HG03175 (cell line): ENCODE data around the gene MRPS27.
A peak's percentile ranks its signal among the peaks of the same experiment; 100 is the strongest.

Experiments used
- ATAC-seq: cut with Tn5 transposase; IDR thresholded peaks from one replicate; pipeline ENCODE4 v1.9.1; 2021; ENCODE audit warnings: mild to moderate bottlenecking, moderate library complexity; ENCODE audit not compliant: unreplicated experiment

Gene MRPS27

GRCh38 chr5:72234868-72235267 is 85.2 kb downstream of the MRPS27 start:
- no peak for ATAC-seq

- ATAC-seq: peak; percentile 98
Observed at GRCh38 chr5:72234265-72234700, 85.8 kb downstream of the MRPS27 start.

DNA sequence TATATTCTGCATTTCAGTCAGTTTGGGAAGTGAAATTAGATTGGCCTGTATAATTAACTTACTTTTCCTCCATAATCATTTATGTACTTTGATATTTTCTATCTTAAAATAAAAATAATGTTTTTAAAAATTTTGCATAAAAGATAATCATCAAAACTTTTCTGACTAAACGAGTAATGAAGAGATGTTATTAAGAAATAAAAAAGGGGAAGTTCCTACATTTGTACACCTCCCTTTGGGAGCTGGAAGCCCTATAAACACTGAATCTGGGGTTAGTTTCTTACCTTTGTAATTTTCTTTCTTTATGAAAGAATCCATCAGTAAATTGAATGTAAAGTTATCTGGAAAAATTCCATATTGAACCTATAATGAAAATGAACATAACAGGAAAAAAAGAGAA is 86.2 kb downstream of the MRPS27 start:
- no peak for ATAC-seq

DNA sequence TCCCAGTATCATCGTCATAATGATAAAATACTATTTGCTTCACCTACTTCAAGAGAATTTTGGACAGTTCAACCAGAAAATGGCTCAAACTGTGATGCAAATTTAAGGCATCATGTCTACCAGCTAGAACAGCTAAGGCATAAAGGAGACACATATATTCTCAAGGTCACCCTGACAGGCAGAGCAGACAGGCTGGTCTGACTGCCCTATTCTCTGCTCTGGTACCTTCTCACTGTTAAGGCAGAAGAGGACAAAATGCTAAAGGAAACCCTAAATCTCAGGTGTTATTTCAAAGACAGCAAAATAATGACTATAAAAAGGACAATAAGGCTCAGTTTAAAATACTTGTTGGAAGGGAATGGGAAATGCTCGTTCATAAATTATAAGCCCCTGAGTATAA is 87.2 kb downstream of the MRPS27 start:
- ATAC-seq: no peak

DNA sequence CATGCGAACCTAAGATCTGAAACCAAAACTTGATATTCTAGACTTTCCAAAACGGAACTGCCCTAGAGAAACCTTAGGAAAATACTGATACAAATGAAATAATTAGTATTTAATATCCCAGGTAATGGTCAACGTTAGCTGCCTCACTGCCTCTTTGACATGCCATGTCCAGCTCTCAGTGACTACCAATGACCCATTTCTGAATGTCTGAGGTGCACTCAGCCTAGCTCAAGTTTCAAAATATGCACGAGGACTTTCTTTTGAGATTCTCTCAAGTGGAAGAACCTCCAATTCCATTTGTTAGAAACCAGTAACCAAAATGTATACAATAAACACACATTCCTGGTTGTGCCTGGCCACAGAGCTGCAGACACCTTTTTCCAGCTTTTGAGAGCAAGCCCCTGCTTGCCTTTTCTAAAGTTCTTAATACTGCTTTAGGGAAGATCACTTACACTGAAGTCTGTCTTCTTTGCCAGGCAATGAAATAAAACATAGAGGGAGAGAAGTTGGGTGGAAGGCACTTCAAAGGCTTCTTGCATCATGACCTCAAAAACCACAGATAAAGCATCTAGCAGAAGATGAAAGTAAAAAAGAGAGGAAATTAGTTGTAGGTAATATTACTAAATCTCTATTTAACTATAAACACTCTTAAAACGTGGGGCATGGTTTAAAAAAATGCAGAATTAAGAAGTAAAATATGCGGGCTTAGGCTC is 87.9 kb downstream of the MRPS27 start:
- no peak for ATAC-seq

GRCh38 chr5:72228960-72229359 is 91.1 kb downstream of the MRPS27 start:
- ATAC-seq: no peak

DNA sequence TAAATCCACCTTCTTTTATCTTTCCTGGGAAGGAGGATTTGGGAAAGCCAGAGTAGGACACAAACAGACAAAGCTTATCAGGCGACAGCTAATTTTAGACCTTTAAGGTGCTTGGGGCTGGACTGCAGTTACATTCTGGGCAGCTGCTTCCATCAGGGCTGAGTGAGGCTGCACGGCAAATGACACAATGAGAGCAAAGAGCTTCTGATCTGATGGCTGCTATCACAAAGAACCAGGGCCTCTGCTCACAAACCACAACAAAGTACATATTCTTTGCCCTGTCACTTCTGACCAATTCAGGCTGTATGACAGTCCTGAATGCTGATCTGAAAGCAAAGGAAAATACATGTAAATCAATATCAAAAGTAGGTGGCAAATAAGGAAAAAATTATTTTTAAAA is 93.1 kb downstream of the MRPS27 start:
- no peak for ATAC-seq

- no peak for ATAC-seq
Observed at GRCh38 chr5:72225741-72226140, 94.3 kb downstream of the MRPS27 start.

GRCh38 chr5:72224946-72225463 is 95.0 kb downstream of the MRPS27 start:
- no peak for ATAC-seq

GRCh38 chr5:72223371-72223770 is 96.7 kb downstream of the MRPS27 start:
- no peak for ATAC-seq

DNA sequence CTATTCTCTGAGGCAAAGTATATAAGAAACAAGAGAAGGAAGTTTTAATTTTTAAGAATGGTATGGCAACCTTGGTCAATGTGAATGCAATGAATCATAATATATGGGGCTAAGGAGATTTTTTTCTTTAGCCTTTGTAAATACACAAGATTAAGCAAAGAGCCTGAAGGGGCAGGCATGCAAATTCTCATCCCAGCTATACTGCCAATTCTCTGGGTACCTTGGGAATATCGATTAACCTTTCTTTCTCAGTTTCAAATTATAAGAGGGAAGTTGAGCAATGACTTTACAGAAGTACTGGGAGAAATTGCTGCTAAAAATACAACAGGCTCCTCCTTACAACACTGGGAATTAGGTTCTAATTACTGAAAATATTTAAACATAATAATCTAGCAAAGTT is 97.5 kb downstream of the MRPS27 start:
- ATAC-seq: no peak

- no peak for ATAC-seq
Observed at GRCh38 chr5:72221541-72221940, 98.5 kb downstream of the MRPS27 start.

GRCh38 chr5:72221099-72221498 is 98.9 kb downstream of the MRPS27 start:
- no peak for ATAC-seq

DNA sequence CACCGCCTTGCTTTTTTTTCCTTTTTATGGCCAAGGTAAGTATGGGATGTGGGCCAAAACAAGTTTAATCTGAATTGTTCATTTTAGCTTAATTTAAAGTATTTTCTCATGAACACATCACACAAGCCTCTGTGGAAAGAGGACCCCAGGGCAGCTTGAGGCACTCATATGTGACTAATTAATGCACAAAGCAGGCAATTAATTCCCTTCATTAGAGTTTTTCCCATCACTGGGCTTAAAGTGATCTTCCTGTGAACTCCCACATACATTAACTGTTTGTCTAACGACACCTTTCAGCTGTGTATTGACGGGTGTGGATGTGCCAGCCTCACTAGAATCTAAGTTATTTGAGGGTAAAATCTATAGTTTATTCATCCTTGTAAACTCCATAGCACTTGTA is 103.3 kb downstream of the MRPS27 start:
- no peak for ATAC-seq

GRCh38 chr5:72214168-72214567 is 105.9 kb downstream of the MRPS27 start:
- ATAC-seq: no peak

DNA sequence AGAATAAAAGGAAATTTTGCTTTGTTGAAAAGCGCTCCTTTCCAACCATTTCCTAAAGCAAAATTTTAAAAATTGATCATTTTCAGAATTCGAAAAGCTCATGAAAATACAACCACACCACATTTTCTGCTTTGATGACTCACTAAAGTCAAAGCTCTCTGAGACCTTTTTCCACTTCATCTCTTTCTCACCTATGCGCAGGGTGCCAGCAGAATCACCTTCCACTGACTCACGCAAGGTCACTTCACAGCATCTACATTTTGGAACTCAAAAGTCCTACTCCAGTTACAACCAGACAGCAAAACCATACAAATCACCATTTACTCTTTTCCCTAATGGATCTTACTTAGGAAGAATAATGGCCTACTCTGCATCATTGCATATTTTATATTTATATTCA is 106.6 kb downstream of the MRPS27 start:
- ATAC-seq: no peak

DNA sequence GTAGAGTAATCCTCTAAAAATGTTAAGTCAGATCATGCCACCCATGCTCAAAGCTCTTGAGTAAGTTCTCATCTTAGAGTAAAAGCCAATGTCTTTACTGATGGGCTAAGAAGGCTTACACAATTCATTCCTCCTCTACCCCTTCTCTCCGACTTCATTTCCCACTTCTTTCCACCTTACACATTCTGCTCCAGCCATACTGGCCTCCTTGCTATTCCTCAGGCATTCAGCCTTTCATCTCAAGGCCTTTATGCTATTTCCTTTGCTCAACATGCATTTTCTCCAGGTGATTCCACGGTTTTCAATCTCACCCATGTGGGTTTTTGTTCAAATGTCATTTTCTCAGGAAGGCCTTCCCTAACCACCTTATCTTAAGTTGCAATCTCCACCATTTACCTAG is 107.9 kb downstream of the MRPS27 start:
- ATAC-seq: no peak

- no peak for ATAC-seq
Observed at GRCh38 chr5:72210888-72211678, 109.0 kb downstream of the MRPS27 start.

- ATAC-seq: no peak
Observed at GRCh38 chr5:72209147-72210115, 110.6 kb downstream of the MRPS27 start.

DNA sequence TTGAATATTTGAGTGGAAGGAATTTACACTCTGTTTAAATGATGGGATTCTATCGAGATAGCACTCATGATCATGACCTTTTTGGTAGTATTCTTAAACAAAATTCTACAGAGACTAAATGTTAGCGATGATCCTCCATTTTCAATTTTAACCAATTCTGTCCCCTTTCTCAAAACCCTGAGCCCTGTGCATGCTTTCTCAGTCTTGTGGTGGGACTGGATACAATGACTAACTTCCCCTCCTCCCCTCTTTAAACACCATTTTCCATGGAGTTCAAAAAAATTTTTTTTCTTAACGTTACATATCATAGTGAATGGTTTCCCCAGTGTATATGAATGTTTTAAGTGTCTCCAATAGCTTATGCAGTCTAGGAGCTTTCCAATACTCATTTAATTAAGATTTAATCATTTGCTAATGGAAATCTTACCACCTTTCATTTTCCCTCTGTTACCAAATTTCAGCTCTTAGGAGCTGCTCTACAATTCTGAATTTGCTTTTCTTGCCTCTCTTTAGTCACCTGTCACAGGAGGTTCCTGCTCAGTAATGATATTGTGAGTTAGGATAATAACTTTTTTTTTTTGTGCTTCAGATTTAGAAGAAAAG is 111.6 kb downstream of the MRPS27 start:
- ATAC-seq: no peak

- no peak for ATAC-seq
Observed at GRCh38 chr5:72206994-72207393, 113.0 kb downstream of the MRPS27 start.
